GM23338 (cell line): ENCODE measurements around the gene ZNF488. TPM values are rescaled to one million over a fixed set of nuclear protein-coding genes. Genes with fewer than 3 reads are reported as not detected.

Experiments
- ATAC-seq: fragments of 200-7000 bp; cut with Tn5 transposase; 3 replicates; pipeline ENCODE4 v1.9.1; 2020
- DNase-seq: peaks from one replicate; pipeline ENCODE4 v3.0.0-alpha.2; 2015; ENCODE audit warnings: low spot score
- H2AFZ ChIP-seq: fragments of 200-600 bp; sonication (generic); 2 replicates; pipeline ENCODE4 v1.8.0; 2016; ENCODE audit warnings: antibody characterized with exemption, mild to moderate bottlenecking, moderate library complexity
- H3F3A ChIP-seq: fragments of 200-600 bp; sonication (generic); replicated peaks from 2 replicates; pipeline ENCODE4 v1.8.0; 2017; ENCODE audit warnings: antibody characterized with exemption, mixed run types, low read depth
- H3K27ac ChIP-seq: fragments of 200-600 bp; sonication (generic); 2 replicates; pipeline ENCODE4 v1.6.1; 2016; ENCODE audit warnings: low read depth
- H3K27me3 ChIP-seq: fragments of 200-600 bp; sonication (generic); 2 replicates; pipeline ENCODE4 v1.8.0; 2016; ENCODE audit warnings: mild to moderate bottlenecking, mixed run types, moderate library complexity; ENCODE audit not compliant: insufficient read depth
- H3K36me3 ChIP-seq: fragments of 200-600 bp; sonication (generic); 2 replicates; pipeline ENCODE4 v1.8.0; 2016; ENCODE audit warnings: mild to moderate bottlenecking; ENCODE audit not compliant: insufficient read depth
- H3K4me1 ChIP-seq: fragments of 200-600 bp; sonication (generic); 2 replicates; pipeline ENCODE4 v1.8.0; 2016; ENCODE audit warnings: mild to moderate bottlenecking, moderate library complexity; ENCODE audit not compliant: insufficient read depth
- H3K4me2 ChIP-seq: fragments of 200-600 bp; sonication (generic); 2 replicates; pipeline ENCODE4 v1.7.1; 2017; ENCODE audit warnings: mixed run types
- H3K4me3 ChIP-seq: fragments of 200-600 bp; sonication (generic); 2 replicates; pipeline ENCODE4 v1.6.1; 2016; ENCODE audit warnings: mixed run types
- H3K79me2 ChIP-seq: fragments of 200-600 bp; sonication (generic); replicated peaks from 2 replicates; pipeline ENCODE4 v1.8.0; 2017; ENCODE audit warnings: mild to moderate bottlenecking; ENCODE audit not compliant: insufficient read depth
- H3K9me2 ChIP-seq: fragments of 200-600 bp; sonication (generic); 2 replicates; pipeline ENCODE4 v1.8.0; 2017; ENCODE audit not compliant: insufficient read depth
- H4K20me1 ChIP-seq: fragments of 200-600 bp; sonication (generic); replicated peaks from 2 replicates; pipeline ENCODE4 v1.8.0; 2017; ENCODE audit warnings: mild to moderate bottlenecking; ENCODE audit not compliant: insufficient read depth
- H3K27ac Mint-ChIP-seq: 2 replicates; pipeline ENCODE4 v1.8.0; 2020; ENCODE audit warnings: inconsistent platforms, mild to moderate bottlenecking, moderate library complexity, mixed read lengths
- H3K27me3 Mint-ChIP-seq: 3 replicates; pipeline ENCODE4 v1.8.0; 2022; ENCODE audit warnings: low read depth, mild to moderate bottlenecking, moderate library complexity, mixed read lengths, inconsistent platforms; ENCODE audit not compliant: insufficient read depth, poor library complexity
- H3K36me3 Mint-ChIP-seq: 3 replicates; pipeline ENCODE4 v1.8.0; 2021; ENCODE audit warnings: low read depth, mild to moderate bottlenecking, inconsistent platforms, moderate library complexity, mixed read lengths
- H3K4me1 Mint-ChIP-seq: 3 replicates; pipeline ENCODE4 v1.8.0; 2020; ENCODE audit warnings: mild to moderate bottlenecking, inconsistent platforms, mixed read lengths
- H3K4me3 Mint-ChIP-seq: 3 replicates; pipeline ENCODE4 v1.8.0; 2021; ENCODE audit warnings: moderate library complexity, mild to moderate bottlenecking, inconsistent platforms, mixed read lengths
- H3K9me3 Mint-ChIP-seq: 3 replicates; pipeline ENCODE4 v1.8.0; 2020; ENCODE audit warnings: moderate library complexity, mild to moderate bottlenecking, inconsistent platforms, mixed read lengths
- CREB1 ChIP-seq: fragments of 250-450 bp; sonication (Bioruptor Pico); IDR thresholded peaks from 2 replicates; pipeline ENCODE4 v1.5.0; 2020; ENCODE audit warnings: low read depth, mild to moderate bottlenecking, moderate library complexity
- CTCF ChIP-seq, 2 experiments: fragments of 200-600 bp in 1 of 2; sonication (generic) in 1 of 2; conservative IDR thresholded peaks; 2 replicates each; pipeline versions ENCODE4 v1.5.1 to v1.6.1; 2016 to 2017; ENCODE audit warnings: antibody characterized with exemption in 2 of 2, low read depth in 2 of 2, mild to moderate bottlenecking in 2 of 2, moderate library complexity in 1 of 2
- ETS1 ChIP-seq: IDR thresholded peaks from 2 replicates; pipeline ENCODE4 v1.6.1; 2016; ENCODE audit warnings: antibody characterized with exemption
- EZH2 ChIP-seq: fragments of 200-600 bp; sonication (generic); IDR thresholded peaks from one replicate; pipeline ENCODE4 v1.8.0; 2017; ENCODE audit warnings: antibody characterized with exemption, mild to moderate bottlenecking, low read depth; ENCODE audit not compliant: unreplicated experiment
- EZH2phosphoT487 ChIP-seq: fragments of 200-600 bp; sonication (generic); IDR thresholded peaks from one replicate; pipeline ENCODE4 v1.8.1; 2018; ENCODE audit warnings: antibody characterized with exemption; ENCODE audit not compliant: unreplicated experiment
- NANOG ChIP-seq: IDR thresholded peaks from 2 replicates; pipeline ENCODE4 v1.6.1; 2016; ENCODE audit warnings: antibody characterized with exemption, borderline replicate concordance
- POLR2AphosphoS5 ChIP-seq: IDR thresholded peaks from 2 replicates; pipeline ENCODE4 v1.6.1; 2016; ENCODE audit warnings: antibody characterized with exemption, low read depth
- REST ChIP-seq: IDR thresholded peaks from one replicate; pipeline ENCODE4 v1.6.1; 2018; ENCODE audit warnings: antibody characterized with exemption; ENCODE audit not compliant: unreplicated experiment
- STAT1 ChIP-seq: IDR thresholded peaks from one replicate; pipeline ENCODE4 v1.6.1; 2016; ENCODE audit warnings: antibody characterized with exemption; ENCODE audit not compliant: unreplicated experiment
- ZNF114 ChIP-seq: fragments of 250-450 bp; sonication (Bioruptor Pico); IDR thresholded peaks from 2 replicates; pipeline ENCODE4 v1.5.0; 2020; ENCODE audit warnings: mild to moderate bottlenecking, moderate library complexity
- ZNF331 ChIP-seq: fragments of 250-450 bp; sonication (Bioruptor Pico); IDR thresholded peaks from 2 replicates; pipeline ENCODE4 v1.5.0; 2020; ENCODE audit warnings: low read depth, mild to moderate bottlenecking, moderate library complexity
- polyA plus RNA-seq: library from polyadenylated mRNA; unstranded; fragments of >200 nt; fragmentation: Nextera tagmentation; extraction: Ambion mirVana; gene quantifications from 2 replicates; pipeline ENCODE4 v1.2.1, GENCODE V29; 2016
- total RNA-seq: library from RNA; depleted of rRNA; stranded (reverse); fragments of >200 nt; shearing (Covaris generic); gene quantifications from 2 replicates; pipeline ENCODE4 v1.2.3, GENCODE V29; 2014

Gene ZNF488
- total and polyA plus RNA-seq, 2 experiments from 2014 or later: 2.5 to 5.2 TPM

- no peak for TF ChIP-seq REST
- no peak for TF ChIP-seq ZNF331
- no peak for TF ChIP-seq ETS1
- TF ChIP-seq EZH2phosphoT487: no peak
- TF ChIP-seq NANOG: no peak
- no peak for TF ChIP-seq POLR2AphosphoS5
- no peak for TF ChIP-seq CREB1 (CRISPR knock-in tag)
- no peak for TF ChIP-seq ZNF114
Measured at GRCh38 chr10:47425813-47426419, 41.8 kb upstream of the ZNF488 start (continued).

- no peak for ATAC-seq
- no peaks in the 10 kb centered on the region for H3K36me3 ChIP-seq
- Mint-ChIP-seq H3K27me3 (peaks cover 14% of the 10 kb centered on the region), H3K4me3 (no peak overlapping the region), H3K4me1 (peaks cover 13% of the 10 kb centered on the region), H3K36me3 (no peaks in the 10 kb centered on the region), H3K27ac (no peak overlapping the region), H3K9me3 (no peaks in the 10 kb centered on the region)
- no peaks in the 10 kb centered on the region for H3K79me2 ChIP-seq
- no peaks in the 10 kb centered on the region for H3K27me3 ChIP-seq
- no peak overlapping the region for H3K27ac ChIP-seq
- no peak overlapping the region for H3K4me3 ChIP-seq
- H3K9me2 ChIP-seq: no peaks in the 10 kb centered on the region
- DNase-seq: no peak
- no peaks in the 10 kb centered on the region for H3F3A ChIP-seq
- no peak overlapping the region for H2AFZ ChIP-seq
- H3K4me1 ChIP-seq: peaks cover 3% of the 10 kb centered on the region; the same call in 1 of the 2 replicates
- no peaks in the 10 kb centered on the region for H4K20me1 ChIP-seq
- H3K4me2 ChIP-seq: no peak overlapping the region
- TF ChIP-seq EZH2phosphoT487: no peak
- no peak for TF ChIP-seq CTCF (conservative IDR thresholded peaks at IDR 0.05; ENCODE audit: low read depth in 2 of 2)
- no peak for TF ChIP-seq ETS1
- no peak for TF ChIP-seq ZNF331
- no peak for TF ChIP-seq EZH2
- TF ChIP-seq NANOG: no peak
- no peak for TF ChIP-seq STAT1
- TF ChIP-seq REST: no peak
- TF ChIP-seq POLR2AphosphoS5: no peak
Measured at GRCh38 chr10:47424231-47424630, 40.1 kb upstream of the ZNF488 start.
